HepG2 (cell line): ENCODE results near the gene TAS1R1. TPM values are rescaled to one million over a fixed set of nuclear protein-coding genes. Genes with fewer than 3 reads are reported as not detected.

ENCODE experiments used
- CREB1 ChIP-seq, 2 experiments: fragments of 450-650 bp in 1 of 2; IDR thresholded peaks; 2 replicates each; pipeline ENCODE4 v1.6.1; 2016 to 2017; ENCODE audit warnings: control low read depth in 1 of 2, mild to moderate bottlenecking in 1 of 2, missing compliant biosample characterization in 1 of 2, missing genetic modification characterization in 1 of 2
- ETV5 ChIP-seq: IDR thresholded peaks from 2 replicates; pipeline ENCODE4 v1.6.1; 2018; ENCODE audit warnings: missing biosample characterization, missing genetic modification reagents, inconsistent platforms, borderline replicate concordance
- FOXM1 ChIP-seq: sonication (generic); formaldehyde crosslinking; IDR thresholded peaks from 2 replicates; pipeline ENCODE4 v1.5.0; 2020; ENCODE audit warnings: missing genetic modification reagents
- GTF2F1 ChIP-seq: fragments of 150-350 bp; IDR thresholded peaks from 2 replicates; pipeline ENCODE4 v1.6.1; 2014; ENCODE audit warnings: low read length
- HNRNPK ChIP-seq: fragments of 200-400 bp; formaldehyde crosslinking; IDR thresholded peaks from 2 replicates; pipeline ENCODE4 v1.6.1; 2018; ENCODE audit warnings: low read length, low read depth, moderate library complexity, mild to moderate bottlenecking; ENCODE audit not compliant: poor library complexity, severe bottlenecking
- MAZ ChIP-seq, 2 experiments: sonication (generic) in 1 of 2; formaldehyde crosslinking in 1 of 2; IDR thresholded peaks; 2 replicates each; pipeline versions ENCODE4 v1.5.0 to v1.6.1; 2012 to 2020; ENCODE audit warnings: low read depth in 2 of 2, mild to moderate bottlenecking in 2 of 2, borderline replicate concordance in 1 of 2, improper control_type of control experiment in 1 of 2, low read length in 1 of 2, missing genetic modification reagents in 1 of 2, moderate library complexity in 1 of 2
- PHF21A ChIP-seq: sonication (generic); formaldehyde crosslinking; IDR thresholded peaks from 2 replicates; pipeline ENCODE4 v1.5.0; 2020; ENCODE audit warnings: mild to moderate bottlenecking, missing genetic modification reagents
- POLR2AphosphoS2 ChIP-seq: IDR thresholded peaks from 2 replicates; pipeline ENCODE4 v1.6.1; 2011; ENCODE audit warnings: low read depth, low read length, improper control_type of control experiment
- SOX6 ChIP-seq, 2 experiments: fragments of 450-650 bp in 1 of 2; sonication (generic) in 1 of 2; formaldehyde crosslinking in 1 of 2; IDR thresholded peaks; 2 replicates each; pipeline versions ENCODE4 v1.4.0 to v1.6.1; 2017 to 2020; ENCODE audit warnings: antibody characterized with exemption in 1 of 2, mild to moderate bottlenecking in 1 of 2, missing genetic modification reagents in 1 of 2
- SP140L ChIP-seq: sonication (generic); formaldehyde crosslinking; IDR thresholded peaks from 2 replicates; pipeline ENCODE4 v1.4.0; 2020; ENCODE audit warnings: missing genetic modification reagents, borderline replicate concordance
- ZFP36L2 ChIP-seq: sonication (generic); formaldehyde crosslinking; IDR thresholded peaks from 2 replicates; pipeline ENCODE4 v1.4.0; 2020; ENCODE audit warnings: missing genetic modification reagents
- ZNF136 ChIP-seq: sonication (generic); formaldehyde crosslinking; IDR thresholded peaks from 2 replicates; pipeline ENCODE4 v1.8.1; 2022; ENCODE audit warnings: low read depth, mild to moderate bottlenecking, moderate library complexity, missing genetic modification reagents
- ZNF589 ChIP-seq: sonication (generic); formaldehyde crosslinking; conservative IDR thresholded peaks from 2 replicates; pipeline ENCODE4 v1.8.0; 2022; ENCODE audit warnings: mild to moderate bottlenecking, moderate library complexity, missing genetic modification reagents
- ZNF614 ChIP-seq: IDR thresholded peaks from 2 replicates; pipeline ENCODE4 v1.6.1; 2018; ENCODE audit warnings: missing biosample characterization, missing genetic modification reagents, inconsistent platforms, borderline replicate concordance
- ZNF850 ChIP-seq: sonication (generic); formaldehyde crosslinking; conservative IDR thresholded peaks from 2 replicates; pipeline ENCODE4 v1.9.0; 2021; ENCODE audit warnings: mild to moderate bottlenecking, missing genetic modification reagents
- polyA plus RNA-seq, 8 experiments: library from polyadenylated mRNA; depleted of rRNA in 3 of 8; stranded (reverse) in 7 of 8; unstranded in 1 of 8; fragments of >200 nt; fragmentation: Illumina TruSeq in 4 of 8; extraction: Trizol in 4 of 8; gene quantifications; 2 replicates each; pipeline versions ENCODE4 v1.2.1 to v1.2.3, GENCODE V29; 2011 to 2016; ENCODE audit warnings: low read depth in 4 of 8, missing spikeins in 1 of 8, mixed read lengths in 1 of 8; ENCODE audit not compliant: insufficient read depth in 1 of 8
- total RNA-seq, 5 experiments: library from RNA; depleted of rRNA; stranded (reverse); fragments of >200 nt; fragmentation: Illumina TruSeq; extraction: Trizol; gene quantifications; 2 replicates each; pipeline ENCODE4 v1.2.3, GENCODE V29; 2016; ENCODE audit warnings: low read depth in 1 of 5
- TF ChIP-seq, protein P1 (sequence below): sonication (generic); formaldehyde crosslinking; IDR thresholded peaks from 2 replicates; pipeline ENCODE4 v1.5.1; 2020; ENCODE audit warnings: mild to moderate bottlenecking, missing genetic modification reagents, moderate library complexity
- TF ChIP-seq, protein P2 (sequence below): IDR thresholded peaks from 2 replicates; pipeline ENCODE4 v1.6.1; 2016; ENCODE audit warnings: low read depth
- TF ChIP-seq, protein P3 (sequence below): sonication (generic); formaldehyde crosslinking; IDR thresholded peaks from 2 replicates; pipeline ENCODE4 v1.5.0; 2020; ENCODE audit warnings: mild to moderate bottlenecking, missing genetic modification reagents
- TF ChIP-seq, protein P4 (sequence below): sonication (generic); formaldehyde crosslinking; IDR thresholded peaks from 2 replicates; pipeline ENCODE4 v1.8.1; 2023; ENCODE audit warnings: missing genetic modification reagents, mild to moderate bottlenecking, borderline replicate concordance

The TAS1R1 gene
- total and polyA plus RNA-seq, 2 of the 13 experiments (the other 11 are each of a cell fraction or from before 2014, with no cell fraction given) = 1.4 to 1.6 TPM

DNA sequence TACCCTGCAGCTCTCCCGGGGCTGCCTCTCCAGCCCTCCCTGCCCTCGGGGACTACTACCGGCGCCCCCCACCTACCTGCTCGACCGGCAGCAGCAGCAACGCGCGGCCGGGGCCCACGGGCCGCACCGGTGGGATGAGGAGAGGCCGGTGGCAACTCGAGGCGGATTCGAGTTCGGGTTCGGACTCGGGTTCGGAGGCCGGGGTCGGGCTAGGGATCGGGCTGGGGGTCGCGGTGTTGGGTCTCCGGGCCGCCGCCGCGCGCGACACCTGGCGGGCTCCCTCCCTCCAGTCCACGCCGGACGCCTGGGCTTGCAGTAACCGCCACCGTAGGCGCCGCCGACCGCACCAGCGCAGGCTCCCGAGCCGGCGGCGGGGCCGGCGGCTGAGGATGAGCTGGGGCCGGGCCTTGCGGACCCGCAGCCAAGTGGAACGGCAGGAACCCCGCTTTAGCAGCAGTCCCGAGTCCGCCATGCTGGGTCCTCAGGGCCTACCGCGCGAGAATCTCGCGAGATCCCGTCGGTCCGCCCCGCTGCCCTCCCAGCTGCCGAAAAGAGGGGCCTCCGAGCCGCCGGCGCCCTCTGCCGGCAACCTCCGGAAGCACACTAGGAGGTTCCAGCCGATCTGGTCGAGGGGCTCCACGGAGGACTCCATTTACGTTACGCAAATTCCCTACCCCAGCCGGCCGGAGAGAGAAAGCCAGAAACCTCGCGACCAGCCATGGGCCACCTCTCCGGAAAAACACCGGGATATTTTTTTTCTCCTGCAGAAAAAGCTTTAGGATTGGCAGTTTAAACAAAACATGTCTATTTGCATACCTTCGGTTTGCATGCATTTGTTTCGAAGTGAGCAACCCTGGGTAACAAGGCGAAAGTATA is 838 bp upstream of the TAS1R1 start, which contains the start of gene NOL9 (continued):
- TF ChIP-seq SOX6 (IDR thresholded peaks at IDR 0.05) (no peak), SOX6 (CRISPR knock-in tag; IDR thresholded peaks at IDR 0.05) (peak; percentile 68), SP140L (CRISPR knock-in tag) (no peak), PHF21A (CRISPR knock-in tag) (peak; percentile 71), ETV5 (CRISPR knock-in tag) (peak; percentile 46; the same call in 1 of the 2 replicates), CREB1 (IDR thresholded peaks at IDR 0.05) (no peak), CREB1 (CRISPR knock-in tag; IDR thresholded peaks at IDR 0.05) (peak; percentile 65; the same call in 1 of the 2 replicates), ZNF589 (CRISPR knock-in tag) (no peak), FOXM1 (CRISPR knock-in tag) (no peak), ZNF614 (CRISPR knock-in tag) (peak; percentile 63; the same call in 1 of the 2 replicates), ZNF850 (CRISPR knock-in tag) (no peak), GTF2F1 (no peak), MAZ (IDR thresholded peaks at IDR 0.05; ENCODE audit: borderline replicate concordance, low read depth, low read length) (peak; percentile 76; the same call in 1 of the 2 replicates), MAZ (CRISPR knock-in tag; IDR thresholded peaks at IDR 0.05; ENCODE audit: low read depth) (peak; percentile 58; the same call in 1 of the 2 replicates), ZNF136 (CRISPR knock-in tag) (no peak), POLR2AphosphoS2 (no peak), ZFP36L2 (CRISPR knock-in tag) (no peak), HNRNPK (no peak)
- TF ChIP-seq, protein P1, sequence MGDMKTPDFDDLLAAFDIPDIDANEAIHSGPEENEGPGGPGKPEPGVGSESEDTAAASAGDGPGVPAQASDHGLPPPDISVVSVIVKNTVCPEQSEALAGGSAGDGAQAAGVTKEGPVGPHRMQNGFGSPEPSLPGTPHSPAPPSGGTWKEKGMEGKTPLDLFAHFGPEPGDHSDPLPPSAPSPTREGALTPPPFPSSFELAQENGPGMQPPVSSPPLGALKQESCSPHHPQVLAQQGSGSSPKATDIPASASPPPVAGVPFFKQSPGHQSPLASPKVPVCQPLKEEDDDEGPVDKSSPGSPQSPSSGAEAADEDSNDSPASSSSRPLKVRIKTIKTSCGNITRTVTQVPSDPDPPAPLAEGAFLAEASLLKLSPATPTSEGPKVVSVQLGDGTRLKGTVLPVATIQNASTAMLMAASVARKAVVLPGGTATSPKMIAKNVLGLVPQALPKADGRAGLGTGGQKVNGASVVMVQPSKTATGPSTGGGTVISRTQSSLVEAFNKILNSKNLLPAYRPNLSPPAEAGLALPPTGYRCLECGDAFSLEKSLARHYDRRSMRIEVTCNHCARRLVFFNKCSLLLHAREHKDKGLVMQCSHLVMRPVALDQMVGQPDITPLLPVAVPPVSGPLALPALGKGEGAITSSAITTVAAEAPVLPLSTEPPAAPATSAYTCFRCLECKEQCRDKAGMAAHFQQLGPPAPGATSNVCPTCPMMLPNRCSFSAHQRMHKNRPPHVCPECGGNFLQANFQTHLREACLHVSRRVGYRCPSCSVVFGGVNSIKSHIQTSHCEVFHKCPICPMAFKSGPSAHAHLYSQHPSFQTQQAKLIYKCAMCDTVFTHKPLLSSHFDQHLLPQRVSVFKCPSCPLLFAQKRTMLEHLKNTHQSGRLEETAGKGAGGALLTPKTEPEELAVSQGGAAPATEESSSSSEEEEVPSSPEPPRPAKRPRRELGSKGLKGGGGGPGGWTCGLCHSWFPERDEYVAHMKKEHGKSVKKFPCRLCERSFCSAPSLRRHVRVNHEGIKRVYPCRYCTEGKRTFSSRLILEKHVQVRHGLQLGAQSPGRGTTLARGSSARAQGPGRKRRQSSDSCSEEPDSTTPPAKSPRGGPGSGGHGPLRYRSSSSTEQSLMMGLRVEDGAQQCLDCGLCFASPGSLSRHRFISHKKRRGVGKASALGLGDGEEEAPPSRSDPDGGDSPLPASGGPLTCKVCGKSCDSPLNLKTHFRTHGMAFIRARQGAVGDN (CRISPR knock-in tag) = no peak; the same call in 1 of the 2 replicates
- TF ChIP-seq, protein P2, sequence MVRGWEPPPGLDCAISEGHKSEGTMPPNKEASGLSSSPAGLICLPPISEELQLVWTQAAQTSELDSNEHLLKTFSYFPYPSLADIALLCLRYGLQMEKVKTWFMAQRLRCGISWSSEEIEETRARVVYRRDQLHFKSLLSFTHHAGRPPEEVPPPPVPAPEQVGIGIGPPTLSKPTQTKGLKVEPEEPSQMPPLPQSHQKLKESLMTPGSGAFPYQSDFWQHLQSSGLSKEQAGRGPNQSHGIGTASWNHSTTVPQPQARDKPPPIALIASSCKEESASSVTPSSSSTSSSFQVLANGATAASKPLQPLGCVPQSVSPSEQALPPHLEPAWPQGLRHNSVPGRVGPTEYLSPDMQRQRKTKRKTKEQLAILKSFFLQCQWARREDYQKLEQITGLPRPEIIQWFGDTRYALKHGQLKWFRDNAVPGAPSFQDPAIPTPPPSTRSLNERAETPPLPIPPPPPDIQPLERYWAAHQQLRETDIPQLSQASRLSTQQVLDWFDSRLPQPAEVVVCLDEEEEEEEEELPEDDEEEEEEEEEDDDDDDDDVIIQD = peak; percentile 46; the same call in 1 of the 2 replicates
- TF ChIP-seq, protein P3, sequence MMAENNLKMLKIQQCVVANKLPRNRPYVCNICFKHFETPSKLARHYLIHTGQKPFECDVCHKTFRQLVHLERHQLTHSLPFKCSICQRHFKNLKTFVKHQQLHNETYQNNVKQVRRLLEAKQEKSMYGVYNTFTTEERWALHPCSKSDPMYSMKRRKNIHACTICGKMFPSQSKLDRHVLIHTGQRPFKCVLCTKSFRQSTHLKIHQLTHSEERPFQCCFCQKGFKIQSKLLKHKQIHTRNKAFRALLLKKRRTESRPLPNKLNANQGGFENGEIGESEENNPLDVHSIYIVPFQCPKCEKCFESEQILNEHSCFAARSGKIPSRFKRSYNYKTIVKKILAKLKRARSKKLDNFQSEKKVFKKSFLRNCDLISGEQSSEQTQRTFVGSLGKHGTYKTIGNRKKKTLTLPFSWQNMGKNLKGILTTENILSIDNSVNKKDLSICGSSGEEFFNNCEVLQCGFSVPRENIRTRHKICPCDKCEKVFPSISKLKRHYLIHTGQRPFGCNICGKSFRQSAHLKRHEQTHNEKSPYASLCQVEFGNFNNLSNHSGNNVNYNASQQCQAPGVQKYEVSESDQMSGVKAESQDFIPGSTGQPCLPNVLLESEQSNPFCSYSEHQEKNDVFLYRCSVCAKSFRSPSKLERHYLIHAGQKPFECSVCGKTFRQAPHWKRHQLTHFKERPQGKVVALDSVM (CRISPR knock-in tag) = peak; percentile 37; the same call in 1 of the 2 replicates
- TF ChIP-seq, protein P4, sequence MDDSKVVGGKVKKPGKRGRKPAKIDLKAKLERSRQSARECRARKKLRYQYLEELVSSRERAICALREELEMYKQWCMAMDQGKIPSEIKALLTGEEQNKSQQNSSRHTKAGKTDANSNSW = 0 out of 2 replicates have a peak, but pooled peaks have one; percentile 31
